GM12865 (cell line): ENCODE results near the gene DPM2.

Experiments
- DNase-seq: peaks from one replicate; pipeline ENCODE4 v3.0.0; 2010; ENCODE audit warnings: low read depth
- H3K4me3 ChIP-seq: 2 replicates; pipeline ENCODE4 v1.5.1; 2011; ENCODE audit warnings: mild to moderate bottlenecking, low read depth, low read length, control low read depth
- CTCF ChIP-seq: IDR thresholded peaks from 2 replicates; pipeline ENCODE4 v1.5.1; 2011; ENCODE audit warnings: low read length, control low read depth, low read depth, inconsistent platforms; ENCODE audit not compliant: insufficient read depth; ENCODE audit errors: missing control alignments

The DPM2 gene

DNA sequence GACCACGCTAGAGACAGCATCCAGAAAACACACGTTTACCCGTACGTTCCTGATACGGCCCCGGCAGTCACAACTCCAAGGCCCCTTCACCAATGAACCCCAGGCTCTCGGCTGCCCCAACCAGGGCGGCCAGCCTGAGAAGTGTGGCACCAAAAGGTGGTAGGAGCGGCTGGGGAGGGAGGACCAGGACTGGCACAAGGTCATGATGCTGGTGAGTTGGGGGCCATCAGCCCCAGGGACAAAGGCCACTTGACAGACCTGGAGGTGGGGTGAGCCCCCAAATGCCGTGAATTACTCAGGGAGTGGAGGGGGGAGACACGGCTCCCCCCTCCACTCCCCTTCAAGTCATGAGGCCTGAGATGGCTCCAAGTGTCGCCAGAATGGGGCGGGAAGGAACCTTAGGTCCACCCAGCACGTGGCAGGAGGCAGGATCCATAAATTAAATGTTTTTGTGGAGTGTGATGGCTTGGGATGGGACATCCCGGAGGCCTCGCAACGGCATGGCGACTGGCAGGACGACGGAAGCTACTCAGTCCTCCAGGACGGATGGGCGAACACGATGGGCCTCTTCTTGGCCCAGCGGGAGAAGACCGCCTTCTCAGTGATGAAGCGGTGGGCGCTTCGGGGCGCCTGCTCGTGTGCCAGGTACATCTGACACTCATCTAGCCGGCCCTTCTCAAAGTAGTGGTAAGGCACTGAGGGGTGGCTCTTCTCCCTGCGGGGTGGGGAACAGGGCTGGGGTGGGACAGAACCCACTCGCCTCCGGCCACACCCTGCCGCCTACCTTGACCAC lies 29.6 kb downstream of the DPM2 start:
- no peak for DNase-seq
- no peak for TF ChIP-seq CTCF
- no peak overlapping the region for H3K4me3 ChIP-seq

DNA sequence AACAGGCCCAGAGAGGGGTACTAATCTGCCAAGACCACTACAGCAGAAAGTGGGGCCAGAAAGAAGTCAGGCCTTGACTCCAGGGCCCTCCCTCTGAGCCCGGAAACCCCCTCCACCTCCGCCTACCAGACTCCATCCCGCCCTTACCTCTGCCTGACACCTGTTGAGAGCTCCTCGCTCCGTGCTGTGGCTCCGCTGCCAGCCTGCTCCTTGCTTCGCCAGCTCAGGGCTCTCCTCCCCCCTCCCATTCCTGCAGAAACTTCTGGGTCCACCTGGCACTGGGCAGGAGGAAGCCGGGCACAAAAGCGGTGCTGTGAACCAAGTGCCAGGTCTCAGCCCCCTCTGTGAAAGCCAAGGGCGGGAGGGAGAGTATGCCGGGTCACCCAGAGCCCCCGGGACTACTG lies 31.9 kb downstream of the DPM2 start:
- TF ChIP-seq CTCF, result no peak
- DNase-seq, result peak; percentile 75
- peak overlapping the region; percentile 64 for H3K4me3 ChIP-seq

GRCh38 chr9:127905004-127905728 lies 32.5 kb downstream of the DPM2 start:
- no peak for TF ChIP-seq CTCF
- peak; percentile 77 for DNase-seq
- peak overlapping the region; percentile 64 for H3K4me3 ChIP-seq

- peak; percentile 47 for DNase-seq
- H3K4me3 ChIP-seq, result peak overlapping the region; percentile 64
- no peak for TF ChIP-seq CTCF
These were observed 33.1 kb downstream of the DPM2 start for GRCh38 chr9:127904561-127905003.

DNA sequence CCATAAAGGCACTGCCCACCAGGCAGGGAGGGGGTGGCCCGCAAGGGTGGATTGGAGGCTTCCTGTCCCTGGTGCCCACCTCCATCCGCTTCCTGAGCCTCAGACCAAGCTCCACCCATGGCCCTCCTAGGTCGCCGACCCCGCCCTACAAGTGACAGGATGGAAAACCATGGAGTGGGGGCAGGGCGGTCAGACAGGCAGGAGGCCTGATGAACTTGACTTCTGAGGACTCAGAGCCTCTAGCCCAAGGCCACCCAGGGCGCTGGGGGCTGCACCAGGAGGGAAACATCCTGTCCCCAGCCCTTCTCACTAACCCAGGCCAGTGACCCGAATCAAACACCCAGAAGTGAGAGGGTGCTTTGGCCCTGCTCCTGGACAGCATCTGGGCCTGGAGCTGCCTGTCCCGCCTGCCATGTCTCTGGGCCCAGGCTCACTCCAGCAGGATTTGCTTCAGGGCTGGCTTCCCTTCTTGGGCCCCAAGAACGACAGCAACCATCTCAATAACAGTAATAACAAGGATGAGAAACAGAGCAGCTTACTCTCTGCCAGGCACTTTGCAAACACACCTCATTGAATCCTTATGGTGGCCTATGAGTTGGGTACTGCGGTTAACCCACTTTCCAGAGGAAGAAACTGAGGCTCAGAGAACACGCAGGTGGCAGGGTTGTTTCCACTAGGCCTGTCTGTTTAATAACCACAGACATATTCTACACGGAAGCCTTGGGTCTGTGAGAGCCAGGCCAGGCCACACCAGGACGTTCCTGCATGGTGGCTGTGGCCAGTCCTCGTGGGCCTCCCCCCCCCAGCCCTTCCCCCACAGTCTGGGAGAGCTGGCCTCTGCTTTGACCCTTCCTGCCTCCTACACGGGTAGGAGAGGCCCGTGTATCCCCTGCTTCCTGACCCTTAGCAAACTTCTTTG lies 33.8 kb downstream of the DPM2 start:
- peak overlapping the region; percentile 64 for H3K4me3 ChIP-seq

More for the DNA sequence above, 33.8 kb downstream of the DPM2 start:
- peak; percentile 95 for DNase-seq
- TF ChIP-seq CTCF, result no peak
